ENCODE results near the gene SERPINA4. TPM values are rescaled to one million over a fixed set of nuclear protein-coding genes. Genes with fewer than 3 reads are reported as not detected.
"Not testable (repeated sequence)": the region's sequence is repeated elsewhere in the genome, so short reads cannot be mapped to it uniquely, and the experiment has no call there.

The SERPINA4 gene
- total RNA-seq, 1 donor from 2014 or later = not detected

- H3K36me3 Mint-ChIP-seq (ENCODE audit: low read depth) = no peaks in the 10 kb centered on the region
- no peak for DNase-seq
- no peak for ATAC-seq (ENCODE audit: low read depth)
- POLR2A ChIA-PET = no interaction called here
- CTCF ChIA-PET = no interaction called here
- intact Hi-C loops (cut with micrococcal nuclease) = no loop called here
- H3K4me1 Mint-ChIP-seq = no peaks in the 10 kb centered on the region
- TF ChIP-seq, protein P1, sequence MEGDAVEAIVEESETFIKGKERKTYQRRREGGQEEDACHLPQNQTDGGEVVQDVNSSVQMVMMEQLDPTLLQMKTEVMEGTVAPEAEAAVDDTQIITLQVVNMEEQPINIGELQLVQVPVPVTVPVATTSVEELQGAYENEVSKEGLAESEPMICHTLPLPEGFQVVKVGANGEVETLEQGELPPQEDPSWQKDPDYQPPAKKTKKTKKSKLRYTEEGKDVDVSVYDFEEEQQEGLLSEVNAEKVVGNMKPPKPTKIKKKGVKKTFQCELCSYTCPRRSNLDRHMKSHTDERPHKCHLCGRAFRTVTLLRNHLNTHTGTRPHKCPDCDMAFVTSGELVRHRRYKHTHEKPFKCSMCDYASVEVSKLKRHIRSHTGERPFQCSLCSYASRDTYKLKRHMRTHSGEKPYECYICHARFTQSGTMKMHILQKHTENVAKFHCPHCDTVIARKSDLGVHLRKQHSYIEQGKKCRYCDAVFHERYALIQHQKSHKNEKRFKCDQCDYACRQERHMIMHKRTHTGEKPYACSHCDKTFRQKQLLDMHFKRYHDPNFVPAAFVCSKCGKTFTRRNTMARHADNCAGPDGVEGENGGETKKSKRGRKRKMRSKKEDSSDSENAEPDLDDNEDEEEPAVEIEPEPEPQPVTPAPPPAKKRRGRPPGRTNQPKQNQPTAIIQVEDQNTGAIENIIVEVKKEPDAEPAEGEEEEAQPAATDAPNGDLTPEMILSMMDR (IDR thresholded peaks at IDR 0.05) = no peak
- no peak overlapping the region for H3K4me3 Mint-ChIP-seq
- no peaks in the 10 kb centered on the region for H3K27me3 Mint-ChIP-seq
- no peak overlapping the region for H3K27ac Mint-ChIP-seq
- no peaks in the 10 kb centered on the region for H3K9me3 Mint-ChIP-seq
Observed at GRCh38 chr14:94572637-94573303, 11.5 kb downstream of the SERPINA4 start.

- ChIA-PET CTCF (no interaction called here), POLR2A (no interaction called here)
- DNase-seq (no peak), ATAC-seq (ENCODE audit: low read depth) (no peak)
- H3K36me3 Mint-ChIP-seq (ENCODE audit: low read depth) = no peaks in the 10 kb centered on the region
- H3K27ac Mint-ChIP-seq = no peak overlapping the region
- H3K4me3 Mint-ChIP-seq = no peak overlapping the region
- no peaks in the 10 kb centered on the region for H3K27me3 Mint-ChIP-seq
- no peaks in the 10 kb centered on the region for H3K4me1 Mint-ChIP-seq
- intact Hi-C loops (cut with micrococcal nuclease) = no loop called here
- H3K9me3 Mint-ChIP-seq = no peaks in the 10 kb centered on the region
- TF ChIP-seq, protein P1 (IDR thresholded peaks at IDR 0.05) = no peak
Observed at GRCh38 chr14:94573475-94574277, 12.4 kb downstream of the SERPINA4 start.

GRCh38 chr14:94574336-94574735 is 13.1 kb downstream of the SERPINA4 start:
- H3K9me3 Mint-ChIP-seq = no peaks in the 10 kb centered on the region
- no peak for ATAC-seq (ENCODE audit: low read depth)
- no peak for DNase-seq
- intact Hi-C loops (cut with micrococcal nuclease) = no loop called here
- H3K27me3 Mint-ChIP-seq = peaks cover under 1% of the 10 kb centered on the region
- H3K4me3 Mint-ChIP-seq = no peak overlapping the region
- no peaks in the 10 kb centered on the region for H3K36me3 Mint-ChIP-seq (ENCODE audit: low read depth)
- CTCF ChIA-PET = no interaction called here
- no peaks in the 10 kb centered on the region for H3K4me1 Mint-ChIP-seq
- POLR2A ChIA-PET = no interaction called here
- TF ChIP-seq, protein P1 (IDR thresholded peaks at IDR 0.05) = no peak
- no peak overlapping the region for H3K27ac Mint-ChIP-seq

- DNase-seq = no peak
- Mint-ChIP-seq H3K4me3 (no peak overlapping the region), H3K9me3 (no peaks in the 10 kb centered on the region), H3K4me1 (no peaks in the 10 kb centered on the region), H3K27me3 (peaks cover 3% of the 10 kb centered on the region), H3K36me3 (ENCODE audit: low read depth) (no peaks in the 10 kb centered on the region), H3K27ac (no peak overlapping the region)
- intact Hi-C loops (cut with micrococcal nuclease) = no loop called here
- ChIA-PET POLR2A (no interaction called here), CTCF (no interaction called here)
- no peak for ATAC-seq (ENCODE audit: low read depth)
- TF ChIP-seq, protein P1 (IDR thresholded peaks at IDR 0.05) = no peak
Observed at GRCh38 chr14:94575730-94576585, 14.7 kb downstream of the SERPINA4 start.

DNA sequence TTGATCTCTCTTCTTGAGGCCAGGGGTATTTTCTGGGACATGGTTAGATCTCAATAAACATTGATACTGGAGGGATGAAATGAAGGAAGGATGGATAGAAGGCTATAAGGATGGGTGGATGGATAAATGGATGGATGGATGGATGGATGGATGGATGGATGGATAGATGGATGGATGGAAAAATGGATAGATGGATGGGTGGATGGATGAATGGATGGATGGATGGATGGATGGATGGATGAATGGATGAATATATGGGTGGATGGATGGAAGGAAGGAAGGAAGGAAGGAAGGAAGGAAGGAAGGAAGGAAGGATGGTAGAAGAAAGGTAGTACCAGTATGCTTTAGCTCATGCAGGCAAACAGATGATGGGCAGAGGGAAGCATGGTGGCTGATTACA is 16.2 kb downstream of the SERPINA4 start:
- ATAC-seq (ENCODE audit: low read depth); CTCF ChIA-PET; H3K4me1 Mint-ChIP-seq; POLR2A ChIA-PET; H3K9me3 Mint-ChIP-seq; H3K27me3 Mint-ChIP-seq; intact Hi-C loops (cut with micrococcal nuclease); H3K36me3 Mint-ChIP-seq (ENCODE audit: low read depth); DNase-seq; H3K27ac Mint-ChIP-seq; H3K4me3 Mint-ChIP-seq: not testable (repeated sequence)

All from activated B cell treated with CpG ODN at 0.5 μM for 24 hours (primary cell).